Common myeloid progenitor, CD34-positive (primary cell): Measurements from ENCODE around the gene ZNF532.

Source experiments
- CTCF ChIA-PET: fragments of 350-600 bp; sonication (Branson Sonifier 250); formaldehyde crosslinking; loops from one replicate; lab custom pipeline; 2021; ENCODE audit warnings: antibody characterized with exemption; lab: Charles Lee
- POLR2A ChIA-PET: fragments of 350-600 bp; sonication (Branson Sonifier 250); formaldehyde crosslinking; loops from one replicate; lab custom pipeline; 2021; ENCODE audit warnings: antibody characterized with exemption; lab: Charles Lee
- DNase-seq, 3 donors: peaks; one replicate each; pipeline versions ENCODE4 v3.0.0 to v3.0.0-alpha.2; 2013
- H3K27ac ChIP-seq, 2 experiments: 1 replicate in 1 of 2; 2 replicates in 1 of 2; pipeline ENCODE4 v1.7.0; 2013; ENCODE audit warnings: inconsistent platforms in 2 of 2, low read length in 2 of 2, mild to moderate bottlenecking in 2 of 2, low read depth in 1 of 2, moderate library complexity in 1 of 2; ENCODE audit not compliant: severe bottlenecking in 2 of 2, insufficient read depth in 1 of 2, poor library complexity in 1 of 2
- H3K27me3 ChIP-seq, 5 experiments: replicated peaks in 2 of 5; 1 replicate in 3 of 5; 2 replicates in 2 of 5; pipeline versions ENCODE4 v1.6.1 to v1.7.0; 2013; ENCODE audit warnings: low read length in 4 of 5, mild to moderate bottlenecking in 2 of 5, moderate library complexity in 2 of 5, inconsistent platforms in 1 of 5; ENCODE audit not compliant: insufficient read depth in 5 of 5, control insufficient read depth in 4 of 5
- H3K36me3 ChIP-seq, 4 experiments: 1 replicate in 2 of 4; 2 replicates in 2 of 4; pipeline versions ENCODE4 v1.6.1 to v1.7.0; 2013; ENCODE audit warnings: low read length in 3 of 4, control low read depth in 1 of 4, mild to moderate bottlenecking in 1 of 4; ENCODE audit not compliant: control insufficient read depth in 4 of 4, insufficient read depth in 4 of 4
- H3K4me1 ChIP-seq, 4 experiments: 1 replicate in 3 of 4; 2 replicates in 1 of 4; pipeline versions ENCODE4 v1.6.1 to v1.7.1; 2013; ENCODE audit warnings: low read length in 3 of 4, mild to moderate bottlenecking in 3 of 4, control low read depth in 1 of 4, inconsistent platforms in 1 of 4, moderate library complexity in 1 of 4; ENCODE audit not compliant: control insufficient read depth in 4 of 4, insufficient read depth in 4 of 4; ENCODE audit errors: control extremely low read depth in 1 of 4
- H3K4me3 ChIP-seq, 7 experiments: 1 replicate in 4 of 7; 2 replicates in 3 of 7; pipeline versions ENCODE4 v1.5.1 to v1.7.0; 2013; ENCODE audit warnings: mild to moderate bottlenecking in 7 of 7, low read length in 6 of 7, moderate library complexity in 6 of 7, inconsistent platforms in 2 of 7, low read depth in 2 of 7, control low read depth in 1 of 7; ENCODE audit not compliant: insufficient read depth in 4 of 7, control insufficient read depth in 1 of 7; ENCODE audit errors: extremely low read depth in 1 of 7
- H3K9me3 ChIP-seq, 5 experiments: 1 replicate in 4 of 5; 2 replicates in 1 of 5; pipeline versions ENCODE4 v1.6.1 to v1.7.1; 2013; ENCODE audit warnings: low read length in 4 of 5, mild to moderate bottlenecking in 2 of 5, inconsistent platforms in 1 of 5, low read depth in 1 of 5, moderate library complexity in 1 of 5; ENCODE audit not compliant: control insufficient read depth in 4 of 5, insufficient read depth in 2 of 5; ENCODE audit errors: control extremely low read depth in 1 of 5
- WGBS: methylation state at CpG from one replicate; pipeline ENCODE4 v1.1.5; 2013; ENCODE audit not compliant: insufficient coverage; 5-methylcytosine and 5-hydroxymethylcytosine counted together

Gene ZNF532

DNA sequence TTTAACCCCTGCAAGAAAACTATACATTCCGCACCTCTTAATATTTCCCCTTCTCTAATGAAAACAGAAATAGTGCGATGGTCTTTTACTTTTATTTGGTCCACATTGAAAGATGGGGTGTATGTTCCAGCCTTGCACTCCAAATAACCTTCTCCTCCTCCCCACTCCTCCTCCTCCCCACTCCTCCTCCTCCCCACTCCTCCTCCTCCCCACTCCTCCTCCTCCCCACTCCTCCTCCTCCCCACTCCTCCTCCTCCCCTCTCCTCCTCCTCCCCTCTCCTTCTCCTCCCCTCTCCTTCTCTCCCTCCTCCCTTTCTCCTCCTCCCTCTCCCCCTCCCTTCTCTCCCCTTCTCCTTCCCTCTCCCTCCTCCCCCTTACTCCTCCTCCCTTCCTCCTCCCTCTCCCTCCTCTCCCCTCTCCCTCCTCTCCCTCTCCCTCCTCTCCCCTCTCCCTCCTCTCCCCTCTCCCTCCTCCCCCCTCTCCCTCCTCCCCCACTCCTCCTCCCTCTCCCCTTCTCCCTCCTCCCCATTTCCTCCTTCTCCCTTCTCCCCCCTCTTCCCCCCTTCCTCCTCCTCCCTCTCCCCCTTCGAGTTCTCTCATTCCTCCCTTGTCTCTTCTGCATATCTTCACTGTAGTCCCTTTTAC is 70.4 kb downstream of the ZNF532 start:
- DNase-seq: no peak
- Histone ChIP-seq H3K36me3 (peaks cover 0 to 2% (median under 1%) of the 10 kb centered on the region in 4 experiments), H3K27me3 (no peaks in the 10 kb centered on the region), H3K27ac (no peak overlapping the region), H3K9me3 (peaks cover 0 to 5% (median 1%) of the 10 kb centered on the region in 5 experiments), H3K4me3 (no peak overlapping the region), H3K4me1 (peaks cover 3 to 16% (median 9%) of the 10 kb centered on the region in 4 experiments)
- CTCF ChIA-PET: no interaction called here
- POLR2A ChIA-PET: interaction anchor here (0.6 kb wide), 1 partner anchor 124 kb away, joined by 7 read pairs; no protein-coding TSS in a partner anchor
- WGBS: no CpG with 5 or more reads among the region's 3 CpGs

DNA sequence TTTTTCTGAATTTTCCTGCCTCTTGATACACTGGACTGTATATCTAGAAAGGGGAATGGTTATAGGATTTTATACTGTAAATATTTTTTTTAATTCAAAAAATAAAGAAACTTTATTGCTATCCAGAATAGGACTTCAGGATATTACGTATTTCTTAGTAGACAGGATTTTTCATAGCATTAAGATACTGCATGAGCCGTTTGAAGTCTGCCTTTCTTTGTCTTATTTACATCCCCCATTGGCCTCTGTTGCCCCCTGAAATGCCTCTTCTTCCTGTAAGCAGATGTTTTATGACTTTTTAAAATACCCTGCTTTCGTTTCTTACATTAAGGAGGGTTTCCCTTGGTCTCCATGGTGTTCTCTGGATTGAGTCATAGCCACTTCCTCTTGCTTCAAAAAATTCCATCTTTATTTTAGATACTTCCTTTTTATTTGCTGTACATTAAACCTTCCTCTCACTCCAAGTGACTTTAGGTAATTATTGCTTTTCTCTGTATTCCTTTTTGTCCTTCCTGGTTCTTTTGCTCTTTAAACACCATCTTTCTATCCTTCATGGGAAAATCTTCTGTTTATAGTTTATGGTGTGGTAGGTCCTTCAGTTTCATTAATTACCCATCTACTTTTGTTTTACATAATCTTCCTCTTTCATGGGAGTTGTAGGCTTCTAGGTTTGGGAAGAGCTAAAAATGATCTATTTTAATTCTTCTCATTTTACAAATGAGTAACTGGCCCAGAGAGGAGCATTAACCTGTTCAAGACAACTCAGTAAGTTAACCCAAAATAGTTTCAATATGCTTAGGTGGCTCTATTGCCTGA is 72.6 kb downstream of the ZNF532 start:
- WGBS: 33% methylated on average over 3 of the region's 3 CpGs
- DNase-seq: peak; percentile 34 to 84 (median 79)
- H3K4me3 ChIP-seq: peak overlapping the region in 1 of 7 experiments; percentile 30
- no peaks in the 10 kb centered on the region for H3K27me3 ChIP-seq
- ChIA-PET CTCF (interaction anchor here (1.5 kb wide), 1 partner anchor 30 kb away, joined by 3 read pairs; no protein-coding TSS in a partner anchor), POLR2A (no interaction called here)
- peaks cover 3 to 16% (median 9%) of the 10 kb centered on the region in 4 experiments for H3K4me1 ChIP-seq
- H3K9me3 ChIP-seq: peaks cover 0 to 10% (median 3%) of the 10 kb centered on the region in 5 experiments
- H3K27ac ChIP-seq: peak overlapping the region in 1 of 2 experiments; percentile 7
- H3K36me3 ChIP-seq: peaks cover 0 to 7% (median 4%) of the 10 kb centered on the region in 4 experiments

DNA sequence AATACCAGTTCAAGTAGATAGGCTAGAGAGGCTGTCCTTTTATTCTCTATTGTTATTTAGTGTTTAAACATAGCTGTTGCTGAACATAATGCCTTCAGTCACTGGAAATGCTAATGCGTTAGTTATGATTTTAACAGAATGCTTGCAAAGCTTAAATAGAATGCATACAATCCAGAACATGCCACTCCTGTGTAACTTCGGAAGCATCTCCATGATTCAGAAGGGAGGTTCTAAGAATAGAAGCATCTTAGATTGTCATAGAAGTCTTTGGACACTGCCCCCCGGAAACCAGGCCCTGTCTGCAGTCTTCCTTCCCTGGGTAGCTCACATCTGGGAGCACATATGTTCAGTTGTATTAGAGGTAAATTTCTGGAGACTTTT is 73.2 kb downstream of the ZNF532 start:
- no peak for DNase-seq
- ChIA-PET POLR2A (no interaction called here), CTCF (interaction anchor here (1.5 kb wide), 1 partner anchor 29 kb away, joined by 3 read pairs; no protein-coding TSS in a partner anchor)
- no peak overlapping the region for H3K4me3 ChIP-seq
- H3K9me3 ChIP-seq: peaks cover 0 to 10% (median 3%) of the 10 kb centered on the region in 5 experiments
- 100% methylated on average over 1 of the region's 3 CpGs for WGBS
- H3K27me3 ChIP-seq: no peaks in the 10 kb centered on the region
- H3K27ac ChIP-seq: peak overlapping the region in 1 of 2 experiments; percentile 7
- H3K36me3 ChIP-seq: peaks cover 0 to 7% (median 4%) of the 10 kb centered on the region in 4 experiments
- peaks cover 3 to 16% (median 9%) of the 10 kb centered on the region in 4 experiments for H3K4me1 ChIP-seq

DNA sequence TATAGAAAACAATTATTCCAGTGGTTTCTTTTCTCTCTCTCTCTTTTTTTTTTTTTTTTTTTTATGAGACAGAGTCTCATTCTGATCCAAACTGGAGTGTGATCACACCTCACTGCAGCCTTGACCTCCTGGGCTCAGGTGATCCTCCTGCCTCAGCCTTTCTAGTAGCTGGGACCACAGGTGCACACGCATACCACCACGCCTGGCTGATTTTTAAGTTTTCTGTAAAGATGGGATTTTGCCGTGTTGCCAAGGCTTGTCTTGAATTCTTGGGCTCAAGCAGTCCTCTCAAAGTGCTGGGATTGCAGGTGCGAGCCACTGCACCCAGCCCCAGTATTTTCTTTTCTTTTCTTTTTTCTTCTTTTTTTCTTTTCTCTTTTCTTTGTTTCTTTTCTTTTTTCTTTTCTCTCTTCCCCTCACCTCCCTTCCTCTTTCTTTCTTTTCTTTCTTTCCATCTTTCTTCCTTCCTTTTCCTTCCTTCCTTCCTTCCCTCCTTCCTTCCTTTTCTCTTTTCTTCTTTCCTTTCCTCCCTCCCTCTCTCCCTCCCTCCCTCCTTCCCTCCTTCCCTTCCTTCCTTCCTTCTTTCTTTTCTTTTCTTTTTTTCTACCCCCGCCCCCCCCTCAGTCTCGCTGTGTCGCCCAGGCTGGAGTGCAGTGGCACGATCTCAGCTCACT is 76.9 kb downstream of the ZNF532 start:
- WGBS: 91% methylated on average over 4 of the region's 8 CpGs

DNA sequence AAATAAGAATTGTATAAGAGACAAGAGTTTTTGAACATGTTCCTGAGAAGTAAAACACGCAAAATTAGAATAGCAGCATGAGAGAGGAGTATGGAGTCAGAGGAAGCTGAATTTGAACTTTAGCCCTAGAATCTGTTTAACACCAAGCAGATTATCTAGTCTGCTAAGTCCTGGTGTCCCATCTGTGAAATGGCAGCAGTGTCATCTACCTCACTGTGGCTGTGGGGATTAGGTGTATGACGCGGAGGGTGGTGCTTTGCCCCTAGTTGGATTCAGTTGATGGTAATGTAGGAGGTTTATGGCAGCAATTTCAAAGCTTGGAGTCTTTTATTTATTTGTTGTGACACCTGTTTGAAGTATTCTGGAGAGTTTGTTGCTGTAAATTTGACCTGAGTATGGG is 79.2 kb downstream of the ZNF532 start:
- 50% methylated on average over 1 of the region's 3 CpGs for WGBS
- CTCF ChIA-PET: interaction anchor here (0.7 kb wide), 1 partner anchor 43 kb away, joined by 3 read pairs; no protein-coding TSS in a partner anchor
- Histone ChIP-seq H3K4me3 (no peak overlapping the region), H3K27ac (no peak overlapping the region), H3K27me3 (no peaks in the 10 kb centered on the region), H3K36me3 (peaks cover 0 to 7% (median 4%) of the 10 kb centered on the region in 4 experiments), H3K9me3 (peaks cover 0 to 10% (median 3%) of the 10 kb centered on the region in 5 experiments), H3K4me1 (no peaks in the 10 kb centered on the region)
- POLR2A ChIA-PET: no interaction called here
- DNase-seq: no peak

More for the DNA sequence above, 76.9 kb downstream of the ZNF532 start:
- Histone ChIP-seq H3K27ac (no peak overlapping the region), H3K27me3 (no peaks in the 10 kb centered on the region), H3K36me3 (peaks cover 0 to 7% (median 4%) of the 10 kb centered on the region in 4 experiments), H3K4me3 (no peak overlapping the region), H3K9me3 (peaks cover 0 to 10% (median 3%) of the 10 kb centered on the region in 5 experiments), H3K4me1 (peaks cover 2 to 12% (median 7%) of the 10 kb centered on the region in 4 experiments)
- no peak for DNase-seq
- ChIA-PET POLR2A (no interaction called here), CTCF (no interaction called here)

DNA sequence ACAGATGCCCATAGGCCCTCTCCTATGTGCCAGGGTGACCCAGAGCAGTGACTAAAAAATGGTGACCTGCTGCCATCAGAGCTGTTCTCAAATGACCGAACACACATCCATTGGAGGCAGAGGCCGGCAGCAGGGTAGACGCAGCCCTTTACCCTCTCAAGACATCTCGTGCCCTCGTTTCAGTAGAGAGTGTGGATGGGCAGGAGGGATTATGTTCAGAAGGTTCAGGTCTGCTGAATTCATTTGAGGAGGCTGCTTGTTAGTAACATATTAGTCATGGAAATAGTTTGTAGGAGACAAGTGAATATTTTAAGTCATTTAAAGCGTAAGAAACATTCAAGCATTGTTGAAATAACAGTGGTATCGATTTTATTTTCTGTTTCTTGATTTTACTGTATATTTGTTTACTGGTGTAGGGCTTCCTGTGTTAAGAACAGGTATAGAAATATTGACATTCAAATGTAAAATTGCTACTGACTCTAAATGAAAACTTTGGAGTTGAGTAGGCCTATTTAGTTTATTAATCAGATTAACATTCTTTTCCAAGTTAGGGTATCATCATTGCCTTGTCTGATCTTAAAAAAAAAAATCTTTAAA is 82.6 kb downstream of the ZNF532 start:
- DNase-seq: no peak
- Histone ChIP-seq H3K4me3 (no peak overlapping the region), H3K27me3 (no peaks in the 10 kb centered on the region), H3K27ac (no peak overlapping the region), H3K36me3 (no peaks in the 10 kb centered on the region), H3K9me3 (no peaks in the 10 kb centered on the region), H3K4me1 (no peaks in the 10 kb centered on the region)
- ChIA-PET CTCF (interaction anchor here (1.5 kb wide), 1 partner anchor 13 kb away, joined by 5 read pairs; no protein-coding TSS in a partner anchor), POLR2A (no interaction called here)
- 99% methylated on average over 7 of the region's 7 CpGs for WGBS
